Activated CD8-positive, alpha-beta T cell treated with anti-CD3 and anti-CD28 coated beads for 36 hours (primary cell): ENCODE data around the gene WHRN. TPM values are rescaled to one million over a fixed set of nuclear protein-coding genes. Genes with fewer than 3 reads are reported as not detected.

Experiments used
- ATAC-seq: fragments of 200-7000 bp; cut with Tn5 transposase; one replicate; pipeline ENCODE4 v1.10.0; 2021; ENCODE audit warnings: mild to moderate bottlenecking, moderate library complexity
- CTCF ChIA-PET: fragments of 350-600 bp; sonication (Branson Sonifier 250); formaldehyde crosslinking; loops from one replicate; lab custom pipeline; 2021; ENCODE audit warnings: antibody characterized with exemption; lab: Charles Lee
- POLR2A ChIA-PET: fragments of 350-600 bp; sonication (Branson Sonifier 250); formaldehyde crosslinking; loops from one replicate; lab custom pipeline; 2021; ENCODE audit warnings: antibody characterized with exemption; lab: Charles Lee
- DNase-seq: peaks from one replicate; pipeline ENCODE4 v3.0.0-alpha.2; 2020
- H3K27ac Mint-ChIP-seq: one replicate; pipeline ENCODE4 v1.8.0; 2021; ENCODE audit warnings: mild to moderate bottlenecking, mixed read lengths
- H3K27me3 Mint-ChIP-seq: one replicate; pipeline ENCODE4 v1.8.0; 2021; ENCODE audit warnings: mixed read lengths
- H3K36me3 Mint-ChIP-seq: one replicate; pipeline ENCODE4 v1.8.0; 2021; ENCODE audit warnings: low read depth, mixed read lengths
- H3K4me1 Mint-ChIP-seq: one replicate; pipeline ENCODE4 v1.8.0; 2021; ENCODE audit warnings: low read depth, mixed read lengths
- H3K4me3 Mint-ChIP-seq: one replicate; pipeline ENCODE4 v1.8.0; 2021; ENCODE audit warnings: mild to moderate bottlenecking, moderate library complexity, mixed read lengths
- H3K9me3 Mint-ChIP-seq: one replicate; pipeline ENCODE4 v1.8.0; 2021; ENCODE audit warnings: mixed read lengths
- intact Hi-C: fragments of 100-400 bp; cut with micrococcal nuclease; formaldehyde crosslinking; loops from one replicate; pipeline ENCODE4 v1.10.0; 2022
- total RNA-seq, 2 experiments: library from RNA; stranded (reverse); gene quantifications; one replicate each; pipeline ENCODE4 v1.2.3, GENCODE V29; 2021
- TF ChIP-seq, protein P1 (sequence below): fragments of 200-600 bp; IDR thresholded peaks from one replicate; pipeline ENCODE4 v1.8.0; 2022; ENCODE audit warnings: antibody characterized with exemption, mild to moderate bottlenecking

WHRN gene
- total RNA-seq, 2 experiments from 2014 or later = 12.6 to 14.9 TPM

DNA sequence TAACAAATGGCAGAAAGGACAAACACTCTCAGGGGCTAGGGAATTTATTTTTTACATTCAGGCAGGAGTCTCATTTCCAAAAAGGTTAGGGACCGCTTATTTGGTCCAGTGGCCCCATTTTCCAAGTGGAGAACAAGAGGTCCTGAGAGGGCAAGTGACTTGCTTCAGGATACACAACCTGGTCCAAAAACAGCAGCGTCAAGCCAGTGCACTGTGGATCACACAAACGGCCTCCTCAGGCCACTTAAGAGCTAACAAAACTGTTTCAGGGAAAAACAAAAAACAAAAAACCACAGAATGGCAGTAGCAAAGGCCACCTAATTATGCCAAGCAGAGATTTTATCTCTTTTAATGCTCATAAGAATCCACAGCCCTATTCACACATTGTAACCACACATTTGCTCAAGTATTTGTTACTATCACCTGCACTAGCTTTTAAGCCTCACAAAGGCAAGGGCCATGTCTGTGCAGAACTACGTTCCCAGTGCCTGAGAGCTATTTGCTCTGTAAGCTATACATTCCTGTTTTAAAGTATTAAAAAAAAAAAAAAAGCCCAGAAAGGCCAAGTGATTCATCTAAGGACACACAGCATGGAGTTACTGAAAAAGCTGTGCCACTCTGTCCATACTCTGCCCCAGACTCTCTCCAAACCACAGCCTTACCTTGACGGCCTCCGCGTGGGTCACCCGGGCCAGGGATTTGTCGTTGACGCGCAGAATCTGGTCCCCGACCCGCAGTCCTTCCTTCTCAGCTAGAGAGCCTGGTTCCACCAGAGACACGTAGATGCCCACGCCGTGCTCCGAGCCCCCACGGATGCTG is 1.5 kb downstream of the WHRN start:
- CTCF ChIA-PET = interaction anchor here (0.8 to 7.5 kb wide), 8 partner anchors 10 to 150 kb away, joined by 3 to 72 read pairs (median 4); no protein-coding TSS in a partner anchor
- POLR2A ChIA-PET = interaction anchor here (0.8 to 1.7 kb wide), 5 partner anchors 18 to 118 kb away, joined by 3 to 8 read pairs (median 4); partner anchors contain the start of gene ATP6V1G1
- intact Hi-C loops = no loop called here
- Mint-ChIP-seq H3K27me3 (peaks cover 17% of the 10 kb centered on the region), H3K4me1 (peaks cover 33% of the 10 kb centered on the region), H3K4me3 (peak overlapping the region; percentile 59), H3K9me3 (no peaks in the 10 kb centered on the region), H3K27ac (peak overlapping the region; percentile 43), H3K36me3 (no peaks in the 10 kb centered on the region)
- ATAC-seq (no peak), DNase-seq (no peak)
- TF ChIP-seq, protein P1, sequence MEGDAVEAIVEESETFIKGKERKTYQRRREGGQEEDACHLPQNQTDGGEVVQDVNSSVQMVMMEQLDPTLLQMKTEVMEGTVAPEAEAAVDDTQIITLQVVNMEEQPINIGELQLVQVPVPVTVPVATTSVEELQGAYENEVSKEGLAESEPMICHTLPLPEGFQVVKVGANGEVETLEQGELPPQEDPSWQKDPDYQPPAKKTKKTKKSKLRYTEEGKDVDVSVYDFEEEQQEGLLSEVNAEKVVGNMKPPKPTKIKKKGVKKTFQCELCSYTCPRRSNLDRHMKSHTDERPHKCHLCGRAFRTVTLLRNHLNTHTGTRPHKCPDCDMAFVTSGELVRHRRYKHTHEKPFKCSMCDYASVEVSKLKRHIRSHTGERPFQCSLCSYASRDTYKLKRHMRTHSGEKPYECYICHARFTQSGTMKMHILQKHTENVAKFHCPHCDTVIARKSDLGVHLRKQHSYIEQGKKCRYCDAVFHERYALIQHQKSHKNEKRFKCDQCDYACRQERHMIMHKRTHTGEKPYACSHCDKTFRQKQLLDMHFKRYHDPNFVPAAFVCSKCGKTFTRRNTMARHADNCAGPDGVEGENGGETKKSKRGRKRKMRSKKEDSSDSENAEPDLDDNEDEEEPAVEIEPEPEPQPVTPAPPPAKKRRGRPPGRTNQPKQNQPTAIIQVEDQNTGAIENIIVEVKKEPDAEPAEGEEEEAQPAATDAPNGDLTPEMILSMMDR = no peak

DNA sequence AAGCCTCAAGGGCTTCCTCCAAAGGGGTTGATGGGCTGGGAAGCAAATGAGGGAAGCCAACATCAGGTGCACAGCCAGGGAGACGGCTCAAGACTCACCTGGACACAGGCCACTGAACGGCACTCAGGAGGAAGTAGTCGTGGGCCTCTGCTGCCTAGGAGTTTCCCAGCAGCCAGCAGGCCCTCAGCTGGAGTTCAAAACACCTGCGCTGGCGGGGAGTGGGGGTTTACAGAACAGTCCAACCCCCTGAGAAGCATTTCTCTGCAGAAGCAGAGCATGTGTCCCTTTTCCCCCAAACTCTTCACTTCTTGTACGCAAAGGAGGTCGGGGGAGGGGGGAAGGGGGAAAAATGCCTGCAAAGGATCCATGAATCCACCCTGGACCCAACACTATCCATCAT is 2.3 kb downstream of the WHRN start:
- POLR2A ChIA-PET = interaction anchor here (1.0 kb wide), 1 partner anchor 85 kb away, joined by 5 read pairs; the partner anchor contains the start of gene ATP6V1G1
- peak overlapping the region; percentile 59 for H3K4me3 Mint-ChIP-seq

DNA sequence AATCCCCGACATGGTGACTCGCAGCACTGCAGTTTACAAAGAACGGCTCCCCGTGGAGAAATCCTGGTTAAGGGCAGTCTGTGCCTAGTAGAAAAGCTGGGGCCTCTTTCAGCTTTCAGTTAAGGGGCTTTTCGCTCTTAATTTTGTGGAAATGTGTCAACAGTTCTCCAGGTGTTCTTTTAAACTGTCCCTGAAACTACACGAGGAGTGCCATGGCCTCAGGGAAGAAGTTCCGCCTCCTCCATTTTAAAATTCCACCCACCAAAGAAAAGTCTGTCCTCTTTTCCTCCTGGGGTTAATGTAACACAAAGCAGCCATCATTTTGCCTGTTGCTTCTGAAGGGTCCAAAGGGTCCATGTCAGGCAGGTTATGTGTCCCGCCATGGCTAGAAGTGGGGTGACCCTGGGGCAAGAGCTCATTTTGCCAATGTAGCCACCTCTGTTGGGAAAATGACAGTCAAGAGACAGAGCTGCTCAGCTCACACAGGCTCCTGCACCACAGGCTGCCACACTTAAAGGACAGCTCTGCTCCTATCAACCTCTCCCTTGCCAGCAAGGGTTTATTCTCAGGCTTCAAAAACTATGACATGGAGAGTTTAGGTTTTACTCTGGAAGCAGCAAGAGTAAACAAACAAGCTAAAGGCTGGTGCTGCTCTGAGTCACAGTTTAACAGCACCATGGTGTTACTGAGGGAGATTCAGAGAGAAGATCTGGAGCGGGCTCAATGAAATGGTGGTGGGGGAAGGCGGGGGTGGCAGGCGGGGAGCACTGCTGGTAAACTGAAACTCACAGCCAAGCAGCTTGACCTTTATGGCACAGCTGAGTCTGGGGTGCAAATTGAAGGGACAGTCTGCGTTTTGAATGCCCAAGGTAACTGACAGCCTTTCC is 3.2 kb downstream of the WHRN start:
- Mint-ChIP-seq H3K27ac (peak overlapping the region; percentile 67), H3K27me3 (peaks cover 6% of the 10 kb centered on the region), H3K9me3 (no peaks in the 10 kb centered on the region), H3K36me3 (no peaks in the 10 kb centered on the region), H3K4me3 (peak overlapping the region; percentile 59), H3K4me1 (peaks cover 43% of the 10 kb centered on the region)
- ATAC-seq = peak; percentile 28
- DNase-seq = peak; percentile 28
- CTCF ChIA-PET = interaction anchor here (1.0 to 3.6 kb wide), 8 partner anchors 9 to 347 kb away, joined by 3 to 17 read pairs (median 4); partner anchors contain the start of gene COL27A1
- intact Hi-C loops = no loop called here
- POLR2A ChIA-PET = interaction anchor here (0.9 to 1.2 kb wide), 3 partner anchors 33 to 134 kb away, joined by 3 to 5 read pairs (median 4); partner anchors contain the start of gene ATP6V1G1
- TF ChIP-seq, protein P1 = no peak

More for the DNA sequence above, 2.3 kb downstream of the WHRN start:
- H3K27me3 Mint-ChIP-seq = peaks cover 12% of the 10 kb centered on the region
- TF ChIP-seq, protein P1 = no peak
- DNase-seq = no peak
- intact Hi-C loops = no loop called here
- no peaks in the 10 kb centered on the region for H3K36me3 Mint-ChIP-seq
- CTCF ChIA-PET = interaction anchor here (1.3 to 3.6 kb wide), 5 partner anchors 10 to 150 kb away, joined by 3 to 17 read pairs (median 4); no protein-coding TSS in a partner anchor
- H3K9me3 Mint-ChIP-seq = no peaks in the 10 kb centered on the region
- peak overlapping the region; percentile 67 for H3K27ac Mint-ChIP-seq
- peaks cover 38% of the 10 kb centered on the region for H3K4me1 Mint-ChIP-seq
- ATAC-seq = no peak

DNA sequence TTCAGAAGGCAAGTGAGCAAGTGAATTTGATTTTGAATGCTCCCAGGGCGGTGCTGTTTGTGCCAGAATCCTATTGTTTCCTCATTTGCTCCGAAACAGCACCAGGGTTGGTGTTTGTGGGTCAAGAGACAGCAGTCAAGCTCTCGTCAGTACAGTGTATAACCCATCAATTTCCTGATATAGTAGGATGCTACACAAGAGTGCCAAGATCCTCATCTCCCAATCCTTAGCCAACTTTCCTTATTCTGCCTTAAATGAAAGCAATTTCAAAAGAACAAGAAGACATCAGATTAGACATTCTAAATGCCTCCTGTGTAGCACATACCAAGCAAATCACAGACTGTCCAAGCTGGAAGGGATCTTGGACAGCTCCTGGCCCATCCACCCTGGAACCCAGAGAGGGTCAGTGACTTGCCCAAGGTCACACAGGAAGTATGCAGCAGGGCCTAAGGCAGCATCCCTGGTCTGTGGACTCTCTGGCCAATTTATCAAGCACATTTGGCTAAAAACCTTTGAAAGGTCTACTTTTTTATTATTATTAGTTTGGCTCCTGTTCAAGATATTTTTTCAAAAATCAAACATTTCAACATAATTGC is 4.5 kb downstream of the WHRN start:
- Mint-ChIP-seq H3K4me3 (no peak overlapping the region), H3K36me3 (no peaks in the 10 kb centered on the region), H3K9me3 (no peaks in the 10 kb centered on the region), H3K27me3 (no peaks in the 10 kb centered on the region), H3K4me1 (peaks cover 49% of the 10 kb centered on the region), H3K27ac (no peak overlapping the region)
- no peak for ATAC-seq
- TF ChIP-seq, protein P1 = no peak
- ChIA-PET POLR2A (no interaction called here), CTCF (interaction anchor here (0.8 to 2.5 kb wide), 6 partner anchors 11 to 153 kb away, joined by 3 to 14 read pairs (median 4); no protein-coding TSS in a partner anchor)
- intact Hi-C loops = no loop called here
- no peak for DNase-seq
